ENCODE measurements around the gene DYNLT1. TPM values are rescaled to one million over a fixed set of nuclear protein-coding genes. Genes with fewer than 3 reads are reported as not detected.
"Not testable (repeated sequence)": the region's sequence is repeated elsewhere in the genome, so short reads cannot be mapped to it uniquely, and the experiment has no call there.

DYNLT1 gene
- total and polyA plus RNA-seq, 2 of the 13 experiments (the other 11 are each of a cell fraction or from before 2014, with no cell fraction given) = 108 to 171 TPM

DNA sequence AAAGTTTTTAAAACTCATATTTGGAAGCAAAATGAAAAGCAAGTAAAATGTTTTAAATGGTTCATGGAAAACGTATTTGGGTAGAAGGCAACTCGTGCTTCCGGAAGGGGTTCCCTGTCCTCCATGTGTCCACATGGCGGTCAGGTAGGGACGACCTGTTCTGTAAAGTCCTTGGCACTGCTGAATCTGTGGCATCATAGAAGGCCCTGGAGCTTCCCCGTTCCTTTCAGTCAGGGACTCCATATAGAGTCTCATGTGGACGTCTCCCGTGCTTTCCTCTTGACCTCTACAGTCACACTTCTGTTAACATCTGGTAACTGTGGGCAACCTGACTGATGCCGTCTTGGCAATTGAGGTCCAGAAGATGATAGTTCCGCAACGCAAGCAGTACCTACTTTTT is 11.4 kb downstream of the DYNLT1 start:
- in situ Hi-C loops (cut with HindIII; ENCODE audit: extremely low pct_ligation_motif_present, low pct_unique_long_range_greater_than_20kb) = no loop called here
- no TSS peak for BruUV-seq (replicated peaks)
- DNase-seq (ENCODE audit: low spot score) = no peak
- Histone ChIP-seq H4K20me1 (ENCODE audit: insufficient read depth, low read length) (peaks cover 26% of the 10 kb centered on the region), H3K27ac (ENCODE audit: extremely low read length, insufficient read depth, low read length) (peak overlapping the region; percentile 6), H3K79me2 (ENCODE audit: insufficient read depth, low read length) (no peaks in the 10 kb centered on the region), H2AFZ (ENCODE audit: low read length) (no peak overlapping the region), H3K9me3 (ENCODE audit: low read length) (no peaks in the 10 kb centered on the region), H3K4me2 (ENCODE audit: low read depth, low read length) (no peak overlapping the region), H3K27me3 (ENCODE audit: control insufficient read depth in 1 of 2, insufficient read depth in 2 of 2, low read length in 2 of 2) (no peaks in the 10 kb centered on the region), H3K4me3 (replicated peaks in 1 of 3; ENCODE audit: insufficient read depth in 1 of 3, low read depth in 2 of 3, low read length in 3 of 3) (no peak overlapping the region), H3K9ac (ENCODE audit: insufficient read depth, low read depth, low read length) (no peak overlapping the region), H3K36me3 (replicated peaks in 1 of 2; ENCODE audit: control insufficient read depth in 1 of 2, insufficient read depth in 2 of 2, low read length in 2 of 2) (peaks cover 36 to 73% of the 10 kb centered on the region in 2 experiments), H3K4me1 (ENCODE audit: insufficient read depth, low read length) (peaks cover 42% of the 10 kb centered on the region)
- intact Hi-C loops (cut with micrococcal nuclease; ENCODE audit: unreplicated experiment) = no loop called here
- WGBS (ENCODE audit: low lambda C conversion rate) = 95% methylated on average over 11 of the region's 11 CpGs
- ChIA-PET CTCF (ENCODE audit: low intra/inter-chr PET ratio, low total read pairs) (no interaction called here), POLR2A (no interaction called here)
- no peak for ATAC-seq
- 0 out of 2 replicates have a peak, but pooled peaks have one; percentile 28 for TF ChIP-seq POLR2G (IDR thresholded peaks at IDR 0.05; ENCODE audit: low read depth, low read length)
- no peak for TF ChIP-seq ZNF121 (CRISPR knock-in tag; IDR thresholded peaks at IDR 0.05)
- TF ChIP-seq RBM22 (optimal IDR thresholded peaks at IDR 0.05; ENCODE audit: low read length) = peak; percentile 78
- TF ChIP-seq, protein P1, sequence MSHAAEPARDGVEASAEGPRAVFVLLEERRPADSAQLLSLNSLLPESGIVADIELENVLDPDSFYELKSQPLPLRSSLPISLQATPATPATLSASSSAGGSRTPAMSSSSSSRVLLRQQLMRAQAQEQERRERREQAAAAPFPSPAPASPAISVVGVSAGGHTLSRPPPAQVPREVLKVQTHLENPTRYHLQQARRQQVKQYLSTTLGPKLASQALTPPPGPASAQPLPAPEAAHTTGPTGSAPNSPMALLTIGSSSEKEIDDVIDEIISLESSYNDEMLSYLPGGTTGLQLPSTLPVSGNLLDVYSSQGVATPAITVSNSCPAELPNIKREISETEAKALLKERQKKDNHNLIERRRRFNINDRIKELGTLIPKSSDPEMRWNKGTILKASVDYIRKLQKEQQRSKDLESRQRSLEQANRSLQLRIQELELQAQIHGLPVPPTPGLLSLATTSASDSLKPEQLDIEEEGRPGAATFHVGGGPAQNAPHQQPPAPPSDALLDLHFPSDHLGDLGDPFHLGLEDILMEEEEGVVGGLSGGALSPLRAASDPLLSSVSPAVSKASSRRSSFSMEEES (CRISPR knock-in tag; IDR thresholded peaks at IDR 0.05) = no peak
- no peak for FAIRE-seq

DNA sequence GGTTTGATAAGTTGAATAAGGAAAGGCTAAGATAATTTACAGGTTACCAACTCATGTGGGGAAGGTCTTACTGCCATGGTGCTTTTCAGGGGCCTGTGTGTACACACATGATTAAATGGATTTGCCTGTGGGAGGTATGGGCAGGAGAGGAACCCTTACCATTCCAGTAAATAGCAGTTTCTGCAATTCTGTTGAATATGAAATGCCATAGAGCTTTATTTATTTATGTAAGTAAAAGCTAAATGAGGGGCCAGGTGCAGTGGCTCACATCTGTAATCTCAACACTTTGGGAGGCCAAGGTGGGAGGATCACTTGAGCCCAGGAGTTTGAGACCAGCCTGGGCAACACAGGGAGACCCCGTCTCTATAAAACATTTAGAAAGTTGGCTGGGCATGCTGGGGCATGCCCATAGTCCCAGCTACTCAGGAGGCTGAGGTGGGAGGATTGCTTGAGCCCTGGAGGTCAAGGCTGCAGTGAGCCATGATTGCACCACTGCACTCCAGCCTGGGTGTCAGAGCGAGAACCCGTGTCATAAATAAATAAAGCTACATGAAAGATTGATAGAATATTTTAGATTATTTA is 11.9 kb downstream of the DYNLT1 start:
- in situ Hi-C loops (cut with HindIII; ENCODE audit: extremely low pct_ligation_motif_present, low pct_unique_long_range_greater_than_20kb); H3K9ac ChIP-seq (ENCODE audit: insufficient read depth, low read depth, low read length); H3K79me2 ChIP-seq (ENCODE audit: insufficient read depth, low read length); DNase-seq (ENCODE audit: low spot score); ATAC-seq; H3K9me3 ChIP-seq (ENCODE audit: low read length); POLR2A ChIA-PET; intact Hi-C loops (cut with micrococcal nuclease; ENCODE audit: unreplicated experiment); H3K4me3 ChIP-seq (replicated peaks in 1 of 3; ENCODE audit: insufficient read depth in 1 of 3, low read depth in 2 of 3, low read length in 3 of 3); CTCF ChIA-PET (ENCODE audit: low intra/inter-chr PET ratio, low total read pairs); H3K27me3 ChIP-seq (ENCODE audit: control insufficient read depth in 1 of 2, insufficient read depth in 2 of 2, low read length in 2 of 2); FAIRE-seq; H3K4me2 ChIP-seq (ENCODE audit: low read depth, low read length); H2AFZ ChIP-seq (ENCODE audit: low read length); BruUV-seq (replicated peaks): not testable (repeated sequence)
- Histone ChIP-seq H3K36me3 (replicated peaks in 1 of 2; ENCODE audit: control insufficient read depth in 1 of 2, insufficient read depth in 2 of 2, low read length in 2 of 2) (peaks cover 41 to 77% of the 10 kb centered on the region in 2 experiments), H3K4me1 (ENCODE audit: insufficient read depth, low read length) (peaks cover 47% of the 10 kb centered on the region), H3K27ac (ENCODE audit: extremely low read length, insufficient read depth, low read length) (peak overlapping the region; percentile 34), H4K20me1 (ENCODE audit: insufficient read depth, low read length) (peaks cover 31% of the 10 kb centered on the region)
- 92% methylated on average over 3 of the region's 3 CpGs for WGBS (ENCODE audit: low lambda C conversion rate)
- TF ChIP-seq MAF1 (CRISPR knock-in tag; IDR thresholded peaks at IDR 0.05; ENCODE audit: borderline replicate concordance) = 0 out of 2 replicates have a peak, but pooled peaks have one; percentile 20
- TF ChIP-seq ZNF777 (CRISPR knock-in tag; IDR thresholded peaks at IDR 0.05) = 0 out of 2 replicates have a peak, but pooled peaks have one; percentile 7
- 0 out of 2 replicates have a peak, but pooled peaks have one; percentile 20 for TF ChIP-seq FOXJ3 (CRISPR knock-in tag; IDR thresholded peaks at IDR 0.05; ENCODE audit: borderline replicate concordance)
- peak; percentile 96 for TF ChIP-seq ZNF770 (CRISPR knock-in tag; IDR thresholded peaks at IDR 0.05)
- peak; percentile 97 for TF ChIP-seq TP53 (CRISPR knock-in tag; conservative IDR thresholded peaks at IDR 0.05)
- TF ChIP-seq, protein P2, sequence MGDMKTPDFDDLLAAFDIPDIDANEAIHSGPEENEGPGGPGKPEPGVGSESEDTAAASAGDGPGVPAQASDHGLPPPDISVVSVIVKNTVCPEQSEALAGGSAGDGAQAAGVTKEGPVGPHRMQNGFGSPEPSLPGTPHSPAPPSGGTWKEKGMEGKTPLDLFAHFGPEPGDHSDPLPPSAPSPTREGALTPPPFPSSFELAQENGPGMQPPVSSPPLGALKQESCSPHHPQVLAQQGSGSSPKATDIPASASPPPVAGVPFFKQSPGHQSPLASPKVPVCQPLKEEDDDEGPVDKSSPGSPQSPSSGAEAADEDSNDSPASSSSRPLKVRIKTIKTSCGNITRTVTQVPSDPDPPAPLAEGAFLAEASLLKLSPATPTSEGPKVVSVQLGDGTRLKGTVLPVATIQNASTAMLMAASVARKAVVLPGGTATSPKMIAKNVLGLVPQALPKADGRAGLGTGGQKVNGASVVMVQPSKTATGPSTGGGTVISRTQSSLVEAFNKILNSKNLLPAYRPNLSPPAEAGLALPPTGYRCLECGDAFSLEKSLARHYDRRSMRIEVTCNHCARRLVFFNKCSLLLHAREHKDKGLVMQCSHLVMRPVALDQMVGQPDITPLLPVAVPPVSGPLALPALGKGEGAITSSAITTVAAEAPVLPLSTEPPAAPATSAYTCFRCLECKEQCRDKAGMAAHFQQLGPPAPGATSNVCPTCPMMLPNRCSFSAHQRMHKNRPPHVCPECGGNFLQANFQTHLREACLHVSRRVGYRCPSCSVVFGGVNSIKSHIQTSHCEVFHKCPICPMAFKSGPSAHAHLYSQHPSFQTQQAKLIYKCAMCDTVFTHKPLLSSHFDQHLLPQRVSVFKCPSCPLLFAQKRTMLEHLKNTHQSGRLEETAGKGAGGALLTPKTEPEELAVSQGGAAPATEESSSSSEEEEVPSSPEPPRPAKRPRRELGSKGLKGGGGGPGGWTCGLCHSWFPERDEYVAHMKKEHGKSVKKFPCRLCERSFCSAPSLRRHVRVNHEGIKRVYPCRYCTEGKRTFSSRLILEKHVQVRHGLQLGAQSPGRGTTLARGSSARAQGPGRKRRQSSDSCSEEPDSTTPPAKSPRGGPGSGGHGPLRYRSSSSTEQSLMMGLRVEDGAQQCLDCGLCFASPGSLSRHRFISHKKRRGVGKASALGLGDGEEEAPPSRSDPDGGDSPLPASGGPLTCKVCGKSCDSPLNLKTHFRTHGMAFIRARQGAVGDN (CRISPR knock-in tag; IDR thresholded peaks at IDR 0.05) = peak; percentile 18; the same call in 1 of the 2 replicates
